ENCODE measurements around the gene NR1D2. TPM values are rescaled to one million over a fixed set of nuclear protein-coding genes. Genes with fewer than 3 reads are reported as not detected.

NR1D2 gene
- total RNA-seq, 1 experiment from 2014 or later: 9.5 TPM

GRCh38 chr3:23971684-23972083, 26.6 kb downstream of the NR1D2 start:
- no peaks in the 10 kb centered on the region for H3K27me3 ChIP-seq (ENCODE audit: control insufficient read depth, insufficient read depth, low read length)
- no peak overlapping the region for H3K4me3 ChIP-seq (ENCODE audit: low read depth in 2 of 2, low read length in 2 of 2)
- H3K27ac ChIP-seq (ENCODE audit: low read length): no peak overlapping the region
- TF ChIP-seq REST (IDR thresholded peaks at IDR 0.05; ENCODE audit: insufficient read depth in 1 of 2, low read depth in 2 of 2, low read length in 1 of 2): no peak
- no peak for TF ChIP-seq SIN3A (IDR thresholded peaks at IDR 0.05; ENCODE audit: borderline replicate concordance, insufficient read depth, low read depth, low read length)
- no peak for TF ChIP-seq CTCF (IDR thresholded peaks at IDR 0.05)
- TF ChIP-seq TCF7L2 (IDR thresholded peaks at IDR 0.05; ENCODE audit: low read depth, low read length): no peak
- TF ChIP-seq POLR2AphosphoS5 (IDR thresholded peaks at IDR 0.05; ENCODE audit: low read depth, low read length): no peak
- in situ Hi-C loops (cut with HindIII; ENCODE audit: low pct_unique_long_range_greater_than_20kb, low sequenced_read_pairs) (no loop called here), intact Hi-C loops (cut with micrococcal nuclease; ENCODE audit: unreplicated experiment) (no loop called here)
- ChIA-PET POLR2A (no interaction called here), CTCF (no interaction called here)
- H3K36me3 ChIP-seq (ENCODE audit: control insufficient read depth, insufficient read depth, low read length): no peaks in the 10 kb centered on the region
- H3K9me3 ChIP-seq (ENCODE audit: control insufficient read depth, insufficient read depth, low read depth, low read length): no peaks in the 10 kb centered on the region; the same call in 1 of the 2 replicates
- H3K4me1 ChIP-seq (ENCODE audit: control insufficient read depth, insufficient read depth, low read length): no peaks in the 10 kb centered on the region
- no peak for ATAC-seq
- no peak for DNase-seq (ENCODE audit: low read depth, low spot score)
- no TSS peak for BruUV-seq (replicated peaks)

GRCh38 chr3:23976555-23976954, 31.5 kb downstream of the NR1D2 start:
- no peaks in the 10 kb centered on the region; the same call in 1 of the 2 replicates for H3K36me3 ChIP-seq (ENCODE audit: control insufficient read depth, insufficient read depth, low read length)
- no peaks in the 10 kb centered on the region; the same call in 1 of the 2 replicates for H3K4me1 ChIP-seq (ENCODE audit: control insufficient read depth, insufficient read depth, low read length)
- in situ Hi-C loops (cut with HindIII; ENCODE audit: low pct_unique_long_range_greater_than_20kb, low sequenced_read_pairs): no loop called here
- BruUV-seq (replicated peaks): no TSS peak
- H3K27ac ChIP-seq (ENCODE audit: low read length): no peak overlapping the region
- no peak for DNase-seq (ENCODE audit: low read depth, low spot score)
- TF ChIP-seq SIN3A (IDR thresholded peaks at IDR 0.05; ENCODE audit: borderline replicate concordance, insufficient read depth, low read depth, low read length): no peak
- no peak for TF ChIP-seq POLR2AphosphoS5 (IDR thresholded peaks at IDR 0.05; ENCODE audit: low read depth, low read length)
- no peak for TF ChIP-seq CTCF (IDR thresholded peaks at IDR 0.05)
- no peak for TF ChIP-seq TCF7L2 (IDR thresholded peaks at IDR 0.05; ENCODE audit: low read depth, low read length)
- no peak for TF ChIP-seq REST (IDR thresholded peaks at IDR 0.05; ENCODE audit: insufficient read depth in 1 of 2, low read depth in 2 of 2, low read length in 1 of 2)
- H3K27me3 ChIP-seq (ENCODE audit: control insufficient read depth, insufficient read depth, low read length): no peaks in the 10 kb centered on the region
- intact Hi-C loops (cut with micrococcal nuclease; ENCODE audit: unreplicated experiment): no loop called here
- ChIA-PET CTCF (no interaction called here), POLR2A (no interaction called here)
- no peak overlapping the region for H3K4me3 ChIP-seq (ENCODE audit: low read depth in 2 of 2, low read length in 2 of 2)
- no peak for ATAC-seq
- H3K9me3 ChIP-seq (ENCODE audit: control insufficient read depth, insufficient read depth, low read depth, low read length): no peaks in the 10 kb centered on the region; the same call in 1 of the 2 replicates
